ENCODE data around the gene DNAJC1. TPM values are rescaled to one million over a fixed set of nuclear protein-coding genes. Genes with fewer than 3 reads are reported as not detected.

The DNAJC1 gene
- total RNA-seq, 4 donors from 2014 or later: 27.4 to 59.5 (median 37.6) TPM

GRCh38 chr10:21980691-21981090 lies 22.8 kb downstream of the DNAJC1 start:
- H3K27me3 ChIP-seq: no peaks in the 10 kb centered on the region
- intact Hi-C loops (cut with DNase I; ENCODE audit: low total_unique reads): no loop called here
- no peak overlapping the region for H3K4me3 ChIP-seq
- no peaks in the 10 kb centered on the region for H3K4me1 ChIP-seq
- H3K27ac ChIP-seq: no peak overlapping the region
- TF ChIP-seq POLR2A (IDR thresholded peaks at IDR 0.05): no peak
- TF ChIP-seq, protein P1, sequence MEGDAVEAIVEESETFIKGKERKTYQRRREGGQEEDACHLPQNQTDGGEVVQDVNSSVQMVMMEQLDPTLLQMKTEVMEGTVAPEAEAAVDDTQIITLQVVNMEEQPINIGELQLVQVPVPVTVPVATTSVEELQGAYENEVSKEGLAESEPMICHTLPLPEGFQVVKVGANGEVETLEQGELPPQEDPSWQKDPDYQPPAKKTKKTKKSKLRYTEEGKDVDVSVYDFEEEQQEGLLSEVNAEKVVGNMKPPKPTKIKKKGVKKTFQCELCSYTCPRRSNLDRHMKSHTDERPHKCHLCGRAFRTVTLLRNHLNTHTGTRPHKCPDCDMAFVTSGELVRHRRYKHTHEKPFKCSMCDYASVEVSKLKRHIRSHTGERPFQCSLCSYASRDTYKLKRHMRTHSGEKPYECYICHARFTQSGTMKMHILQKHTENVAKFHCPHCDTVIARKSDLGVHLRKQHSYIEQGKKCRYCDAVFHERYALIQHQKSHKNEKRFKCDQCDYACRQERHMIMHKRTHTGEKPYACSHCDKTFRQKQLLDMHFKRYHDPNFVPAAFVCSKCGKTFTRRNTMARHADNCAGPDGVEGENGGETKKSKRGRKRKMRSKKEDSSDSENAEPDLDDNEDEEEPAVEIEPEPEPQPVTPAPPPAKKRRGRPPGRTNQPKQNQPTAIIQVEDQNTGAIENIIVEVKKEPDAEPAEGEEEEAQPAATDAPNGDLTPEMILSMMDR (IDR thresholded peaks at IDR 0.05): no peak
- no peak for DNase-seq
- no peaks in the 10 kb centered on the region for H3K9me3 ChIP-seq
- H3K36me3 ChIP-seq: no peaks in the 10 kb centered on the region

GRCh38 chr10:21978191-21978862 lies 25.2 kb downstream of the DNAJC1 start:
- Histone ChIP-seq H3K4me1 (no peaks in the 10 kb centered on the region), H3K27me3 (no peaks in the 10 kb centered on the region), H3K9me3 (no peaks in the 10 kb centered on the region), H3K4me3 (no peak overlapping the region), H3K36me3 (no peaks in the 10 kb centered on the region), H3K27ac (no peak overlapping the region)
- TF ChIP-seq, protein P1 (IDR thresholded peaks at IDR 0.05): no peak
- no peak for TF ChIP-seq POLR2A (IDR thresholded peaks at IDR 0.05)
- intact Hi-C loops (cut with DNase I; ENCODE audit: low total_unique reads): no loop called here
- DNase-seq: no peak

GRCh38 chr10:21976739-21977138 lies 26.8 kb downstream of the DNAJC1 start:
- no peak overlapping the region for H3K4me3 ChIP-seq
- DNase-seq: no peak
- TF ChIP-seq, protein P1 (IDR thresholded peaks at IDR 0.05): no peak
- TF ChIP-seq POLR2A (IDR thresholded peaks at IDR 0.05): no peak
- intact Hi-C loops (cut with DNase I; ENCODE audit: low total_unique reads): no loop called here
- no peaks in the 10 kb centered on the region for H3K4me1 ChIP-seq
- no peaks in the 10 kb centered on the region for H3K36me3 ChIP-seq
- no peaks in the 10 kb centered on the region for H3K9me3 ChIP-seq
- no peak overlapping the region for H3K27ac ChIP-seq
- H3K27me3 ChIP-seq: no peaks in the 10 kb centered on the region

DNA sequence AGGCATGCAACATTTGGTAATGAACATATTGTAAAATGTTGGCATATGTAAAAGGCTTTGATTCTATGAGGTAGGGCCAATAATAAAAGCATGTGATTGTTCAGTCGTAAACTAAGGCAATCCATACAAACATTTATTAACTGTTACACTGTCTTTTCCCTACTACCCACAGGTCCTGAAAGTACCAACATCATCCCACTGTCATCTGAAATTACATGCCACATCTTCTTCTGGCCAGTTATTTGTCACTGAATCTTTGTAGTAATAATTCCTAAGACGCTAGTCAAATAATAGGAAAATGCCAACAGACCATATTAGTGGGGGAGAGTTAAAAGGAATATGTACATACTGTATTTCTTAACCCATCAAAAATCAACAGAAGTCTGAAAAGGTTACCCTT lies 27.2 kb downstream of the DNAJC1 start:
- no peak for DNase-seq

DNA sequence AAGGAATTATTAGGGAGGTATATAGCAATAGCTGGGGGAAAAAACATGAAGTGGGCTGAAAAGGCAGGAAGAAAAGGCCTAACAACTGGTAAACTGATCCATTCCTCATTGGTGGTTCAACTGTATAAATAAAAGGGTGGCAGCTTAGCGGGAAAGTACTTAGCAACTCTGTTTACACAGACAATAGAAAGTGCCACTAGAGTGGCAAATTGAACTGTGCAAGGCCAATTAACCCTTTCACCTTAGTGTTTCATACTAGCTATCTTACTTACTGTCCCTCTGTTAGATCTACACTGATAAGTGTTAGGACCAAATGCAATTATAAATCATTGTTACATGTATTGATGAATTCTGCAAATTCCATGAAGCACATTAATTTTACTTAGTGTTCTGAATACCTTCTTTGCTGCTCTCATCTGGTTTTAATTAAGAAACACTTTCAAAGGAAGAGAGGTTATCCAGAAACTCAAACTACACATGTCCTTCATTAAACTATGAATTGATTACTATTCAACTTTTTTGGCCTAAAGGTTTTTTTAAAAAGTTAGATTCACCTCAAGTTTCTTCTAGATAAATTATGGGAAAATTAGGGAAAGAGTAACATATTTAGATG lies 28.0 kb downstream of the DNAJC1 start:
- no peaks in the 10 kb centered on the region for H3K27me3 ChIP-seq
- H3K4me3 ChIP-seq: no peak overlapping the region
- H3K27ac ChIP-seq: no peak overlapping the region
- H3K9me3 ChIP-seq: no peaks in the 10 kb centered on the region
- no peak for DNase-seq
- TF ChIP-seq, protein P1 (IDR thresholded peaks at IDR 0.05): no peak
- TF ChIP-seq POLR2A (IDR thresholded peaks at IDR 0.05): no peak
- no peaks in the 10 kb centered on the region for H3K4me1 ChIP-seq
- no peaks in the 10 kb centered on the region for H3K36me3 ChIP-seq
- intact Hi-C loops (cut with DNase I; ENCODE audit: low total_unique reads): no loop called here

More for the DNA sequence above, 27.2 kb downstream of the DNAJC1 start:
- intact Hi-C loops (cut with DNase I; ENCODE audit: low total_unique reads): no loop called here
- Histone ChIP-seq H3K4me3 (no peak overlapping the region), H3K27me3 (no peaks in the 10 kb centered on the region), H3K27ac (no peak overlapping the region), H3K9me3 (no peaks in the 10 kb centered on the region), H3K4me1 (no peaks in the 10 kb centered on the region), H3K36me3 (no peaks in the 10 kb centered on the region)
- TF ChIP-seq, protein P1 (IDR thresholded peaks at IDR 0.05): no peak
- TF ChIP-seq POLR2A (IDR thresholded peaks at IDR 0.05): no peak
